ENCODE data around the gene PARG.

DNA sequence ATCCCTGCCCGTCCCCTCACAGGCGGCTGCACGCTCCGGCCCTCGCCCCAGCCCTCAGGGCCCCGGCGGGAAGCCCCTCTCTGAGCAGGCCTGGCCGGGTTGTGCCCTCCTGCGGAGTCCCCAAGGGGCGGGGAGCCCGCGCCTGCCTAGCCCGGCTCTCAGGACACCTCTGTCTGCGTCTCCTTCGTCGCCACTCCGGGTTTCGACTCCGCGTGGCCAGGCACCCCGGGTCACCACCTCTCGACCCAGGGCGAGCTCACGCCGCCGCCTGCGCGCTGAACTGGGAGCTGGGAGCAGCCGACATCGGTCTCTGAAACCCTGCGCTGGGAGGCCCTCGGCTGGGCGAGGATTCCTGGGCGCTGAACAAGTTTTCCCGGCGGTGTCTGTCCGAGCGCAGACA, 173.5 kb downstream of the PARG start:
- TF ChIP-seq, protein P1, sequence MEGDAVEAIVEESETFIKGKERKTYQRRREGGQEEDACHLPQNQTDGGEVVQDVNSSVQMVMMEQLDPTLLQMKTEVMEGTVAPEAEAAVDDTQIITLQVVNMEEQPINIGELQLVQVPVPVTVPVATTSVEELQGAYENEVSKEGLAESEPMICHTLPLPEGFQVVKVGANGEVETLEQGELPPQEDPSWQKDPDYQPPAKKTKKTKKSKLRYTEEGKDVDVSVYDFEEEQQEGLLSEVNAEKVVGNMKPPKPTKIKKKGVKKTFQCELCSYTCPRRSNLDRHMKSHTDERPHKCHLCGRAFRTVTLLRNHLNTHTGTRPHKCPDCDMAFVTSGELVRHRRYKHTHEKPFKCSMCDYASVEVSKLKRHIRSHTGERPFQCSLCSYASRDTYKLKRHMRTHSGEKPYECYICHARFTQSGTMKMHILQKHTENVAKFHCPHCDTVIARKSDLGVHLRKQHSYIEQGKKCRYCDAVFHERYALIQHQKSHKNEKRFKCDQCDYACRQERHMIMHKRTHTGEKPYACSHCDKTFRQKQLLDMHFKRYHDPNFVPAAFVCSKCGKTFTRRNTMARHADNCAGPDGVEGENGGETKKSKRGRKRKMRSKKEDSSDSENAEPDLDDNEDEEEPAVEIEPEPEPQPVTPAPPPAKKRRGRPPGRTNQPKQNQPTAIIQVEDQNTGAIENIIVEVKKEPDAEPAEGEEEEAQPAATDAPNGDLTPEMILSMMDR (IDR thresholded peaks at IDR 0.05) = no peak
- no peak for TF ChIP-seq ZFX (IDR thresholded peaks at IDR 0.05; ENCODE audit: borderline replicate concordance)

Measured in 22Rv1 (cell line).